ENCODE data around the gene CD7.
A peak's percentile ranks its signal among the peaks of the same experiment; 100 is the strongest.

CD7 gene

GRCh38 chr17:82298538-82299421, 18.6 kb downstream of the CD7 start:
- no peak for DNase-seq (ENCODE audit: low read depth in 2 of 3, low spot score in 2 of 3)

GRCh38 chr17:82297714-82298537, 19.5 kb downstream of the CD7 start:
- DNase-seq (ENCODE audit: low read depth in 2 of 3, low spot score in 2 of 3), result peak in 2 of 3 experiments; percentile 84 to 88

- peak in 2 of 3 experiments; percentile 81 to 83 for DNase-seq (ENCODE audit: low read depth in 2 of 3, low spot score in 2 of 3)
Measured at GRCh38 chr17:82297280-82297713, 20.1 kb downstream of the CD7 start.

- no peak for DNase-seq (ENCODE audit: low read depth in 2 of 3, low spot score in 2 of 3)
Measured at GRCh38 chr17:82296511-82297279, 20.7 kb downstream of the CD7 start.

GRCh38 chr17:82295472-82295814, 22.0 kb downstream of the CD7 start:
- DNase-seq (ENCODE audit: low read depth in 2 of 3, low spot score in 2 of 3), result no peak

GRCh38 chr17:82294064-82294773, 23.2 kb downstream of the CD7 start:
- DNase-seq (ENCODE audit: low read depth in 2 of 3, low spot score in 2 of 3), result no peak

GRCh38 chr17:82292251-82293154, 24.9 kb downstream of the CD7 start:
- peak in 1 of 3 experiments; percentile 85 for DNase-seq (ENCODE audit: low read depth in 2 of 3, low spot score in 2 of 3)

- DNase-seq (ENCODE audit: low read depth in 2 of 3, low spot score in 2 of 3), result no peak
Measured at GRCh38 chr17:82291582-82292250, 25.7 kb downstream of the CD7 start.

GRCh38 chr17:82287868-82288801, 29.3 kb downstream of the CD7 start:
- DNase-seq (ENCODE audit: low read depth in 2 of 3, low spot score in 2 of 3), result no peak

- no peak for DNase-seq (ENCODE audit: low read depth in 2 of 3, low spot score in 2 of 3)
Measured at GRCh38 chr17:82287013-82287867, 30.2 kb downstream of the CD7 start.

- DNase-seq (ENCODE audit: low read depth in 2 of 3, low spot score in 2 of 3), result no peak
Measured at GRCh38 chr17:82285141-82285540, 32.3 kb downstream of the CD7 start.

GRCh38 chr17:82283208-82283749, 34.1 kb downstream of the CD7 start:
- no peak for DNase-seq (ENCODE audit: low read depth in 2 of 3, low spot score in 2 of 3)

- DNase-seq (ENCODE audit: low read depth in 2 of 3, low spot score in 2 of 3), result no peak
Measured at GRCh38 chr17:82282239-82283207, 34.9 kb downstream of the CD7 start.

- no peak for DNase-seq (ENCODE audit: low read depth in 2 of 3, low spot score in 2 of 3)
Measured at GRCh38 chr17:82281502-82282238, 35.7 kb downstream of the CD7 start.

GRCh38 chr17:82281076-82281475, 36.3 kb downstream of the CD7 start:
- no peak for DNase-seq (ENCODE audit: low read depth in 2 of 3, low spot score in 2 of 3)

Measured in activated CD8-positive, alpha-beta memory T cell treated with anti-CD3 and anti-CD28 coated beads for 48 hours (primary cell).